ENCODE measurements around the gene FGF12.

DNA sequence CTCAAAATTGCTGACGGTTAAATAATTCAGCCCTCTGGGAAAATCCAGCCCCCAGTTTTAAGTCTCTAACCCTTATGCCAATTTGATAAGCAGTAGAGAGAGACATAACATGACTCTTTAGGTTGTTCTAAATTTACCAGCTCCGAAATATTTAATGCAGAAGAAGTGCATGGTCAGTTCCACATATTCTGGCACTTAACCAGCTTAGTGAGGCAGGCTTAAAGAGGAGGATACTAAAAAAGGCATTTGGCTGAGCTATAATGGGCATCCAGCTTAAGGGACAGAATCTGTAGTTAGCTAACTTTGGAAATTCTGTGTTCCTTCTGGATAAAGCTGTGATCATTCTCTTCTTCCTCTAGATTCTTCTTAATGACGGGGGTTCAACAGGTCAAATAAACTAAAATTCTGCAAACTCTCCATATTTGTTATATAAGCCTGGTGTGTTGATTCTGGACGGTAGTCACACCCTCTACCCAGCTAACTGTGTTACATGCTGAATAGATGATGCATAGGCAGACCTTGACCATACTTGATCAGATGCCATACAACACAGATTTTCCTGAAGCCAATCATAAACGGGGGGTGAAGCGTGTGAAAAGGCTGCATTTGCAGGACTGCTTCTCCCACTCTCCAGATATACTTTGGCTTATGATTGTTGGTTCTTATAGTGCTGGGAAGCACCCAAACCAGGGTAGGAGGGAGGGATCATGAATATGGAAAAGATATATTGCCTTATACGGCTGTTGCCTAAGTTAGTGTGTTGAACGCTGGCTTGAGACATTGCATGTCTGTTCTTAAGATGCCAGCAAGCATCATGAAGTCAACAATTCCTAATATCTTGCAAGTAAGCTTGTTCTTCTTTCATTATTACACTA, 118.4 kb downstream of the FGF12 start:
- TF ChIP-seq, protein P1, sequence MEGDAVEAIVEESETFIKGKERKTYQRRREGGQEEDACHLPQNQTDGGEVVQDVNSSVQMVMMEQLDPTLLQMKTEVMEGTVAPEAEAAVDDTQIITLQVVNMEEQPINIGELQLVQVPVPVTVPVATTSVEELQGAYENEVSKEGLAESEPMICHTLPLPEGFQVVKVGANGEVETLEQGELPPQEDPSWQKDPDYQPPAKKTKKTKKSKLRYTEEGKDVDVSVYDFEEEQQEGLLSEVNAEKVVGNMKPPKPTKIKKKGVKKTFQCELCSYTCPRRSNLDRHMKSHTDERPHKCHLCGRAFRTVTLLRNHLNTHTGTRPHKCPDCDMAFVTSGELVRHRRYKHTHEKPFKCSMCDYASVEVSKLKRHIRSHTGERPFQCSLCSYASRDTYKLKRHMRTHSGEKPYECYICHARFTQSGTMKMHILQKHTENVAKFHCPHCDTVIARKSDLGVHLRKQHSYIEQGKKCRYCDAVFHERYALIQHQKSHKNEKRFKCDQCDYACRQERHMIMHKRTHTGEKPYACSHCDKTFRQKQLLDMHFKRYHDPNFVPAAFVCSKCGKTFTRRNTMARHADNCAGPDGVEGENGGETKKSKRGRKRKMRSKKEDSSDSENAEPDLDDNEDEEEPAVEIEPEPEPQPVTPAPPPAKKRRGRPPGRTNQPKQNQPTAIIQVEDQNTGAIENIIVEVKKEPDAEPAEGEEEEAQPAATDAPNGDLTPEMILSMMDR (IDR thresholded peaks at IDR 0.05): no peak
- TF ChIP-seq POLR2A (IDR thresholded peaks at IDR 0.05): no peak
